Colonic mucosa (tissue), 4 donors: Measurements from ENCODE around the gene TMEM170B. TPM values are rescaled to one million over a fixed set of nuclear protein-coding genes. Genes with fewer than 3 reads are reported as not detected.

Experiments
- DNase-seq: peaks from one replicate; pipeline ENCODE4 v3.0.0-alpha.2; 2020
- H3K27ac ChIP-seq: fragments of 200-600 bp; one replicate; pipeline ENCODE4 v1.8.0; 2021
- H3K27me3 ChIP-seq: fragments of 200-600 bp; one replicate; pipeline ENCODE4 v1.8.0; 2021
- H3K36me3 ChIP-seq: fragments of 200-600 bp; one replicate; pipeline ENCODE4 v1.8.0; 2021
- H3K4me1 ChIP-seq: fragments of 200-600 bp; one replicate; pipeline ENCODE4 v1.8.0; 2021; ENCODE audit warnings: mild to moderate bottlenecking
- H3K4me3 ChIP-seq: fragments of 200-600 bp; one replicate; pipeline ENCODE4 v1.8.0; 2021
- H3K9ac ChIP-seq, 2 donors: one replicate each; pipeline ENCODE4 v1.7.0; 2013; ENCODE audit warnings: control low read depth in 2 of 2, low read depth in 2 of 2, low read length in 2 of 2
- H3K9me3 ChIP-seq: fragments of 200-600 bp; one replicate; pipeline ENCODE4 v1.8.0; 2021
- CTCF ChIP-seq: fragments of 200-600 bp; IDR thresholded peaks from one replicate; pipeline ENCODE4 v1.8.0; 2022; ENCODE audit warnings: antibody characterized with exemption, mild to moderate bottlenecking
- intact Hi-C: fragments of 100-400 bp; cut with DNase I; formaldehyde crosslinking; loops from one replicate; pipeline ENCODE4 v1.14.1; 2022
- total RNA-seq, 2 donors: library from RNA; stranded (reverse); fragmentation: NEBNext Ultra II Directional in 1 of 2; extraction: Animal tissue kit (Norgen Biotek cat#: 25700) in 1 of 2; gene quantifications; one replicate each; pipeline ENCODE4 v1.2.1, GENCODE V29; 2021
- donor health status: healthy.
- donor health status: DM: no; HTN: no; CAD: no.
- donor health status: DM: no; HTN: no; CAD: no.

The TMEM170B gene
- total RNA-seq, 2 donors from 2014 or later: 0.82 to 2.2 TPM

- H3K9me3 ChIP-seq: no peaks in the 10 kb centered on the region
- no peak overlapping the region for H3K27ac ChIP-seq
- intact Hi-C loops: no loop called here
- H3K36me3 ChIP-seq: no peaks in the 10 kb centered on the region
- no peaks in the 10 kb centered on the region for H3K4me1 ChIP-seq
- H3K9ac ChIP-seq: no peak overlapping the region
- no peak overlapping the region for H3K4me3 ChIP-seq
- DNase-seq: no peak
- no peak for TF ChIP-seq CTCF
- H3K27me3 ChIP-seq: no peaks in the 10 kb centered on the region
Observed at GRCh38 chr6:11522812-11523605, 14.5 kb upstream of the TMEM170B start.

GRCh38 chr6:11525468-11526155 is 11.9 kb upstream of the TMEM170B start:
- Histone ChIP-seq H3K27ac (no peak overlapping the region), H3K36me3 (no peaks in the 10 kb centered on the region), H3K4me3 (no peak overlapping the region), H3K27me3 (no peaks in the 10 kb centered on the region), H3K9me3 (no peaks in the 10 kb centered on the region), H3K4me1 (no peaks in the 10 kb centered on the region), H3K9ac (no peak overlapping the region)
- no peak for TF ChIP-seq CTCF
- intact Hi-C loops: no loop called here
- peak; percentile 28 for DNase-seq

GRCh38 chr6:11526156-11526505 is 11.4 kb upstream of the TMEM170B start:
- Histone ChIP-seq H3K27ac (no peak overlapping the region), H3K9ac (no peak overlapping the region), H3K4me1 (no peaks in the 10 kb centered on the region), H3K27me3 (no peaks in the 10 kb centered on the region), H3K36me3 (no peaks in the 10 kb centered on the region), H3K4me3 (no peak overlapping the region), H3K9me3 (no peaks in the 10 kb centered on the region)
- intact Hi-C loops: no loop called here
- no peak for TF ChIP-seq CTCF
- DNase-seq: no peak

GRCh38 chr6:11527274-11527870 is 10.2 kb upstream of the TMEM170B start:
- H3K4me3 ChIP-seq: no peak overlapping the region
- TF ChIP-seq CTCF: no peak
- intact Hi-C loops: no loop called here
- no peaks in the 10 kb centered on the region for H3K27me3 ChIP-seq
- H3K9ac ChIP-seq: no peak overlapping the region
- no peaks in the 10 kb centered on the region for H3K9me3 ChIP-seq
- no peaks in the 10 kb centered on the region for H3K4me1 ChIP-seq
- no peak overlapping the region for H3K27ac ChIP-seq
- DNase-seq: no peak
- no peaks in the 10 kb centered on the region for H3K36me3 ChIP-seq

GRCh38 chr6:11528996-11529395 is 8.6 kb upstream of the TMEM170B start:
- Histone ChIP-seq H3K4me1 (no peaks in the 10 kb centered on the region), H3K27me3 (no peaks in the 10 kb centered on the region), H3K36me3 (no peaks in the 10 kb centered on the region), H3K9me3 (no peaks in the 10 kb centered on the region), H3K27ac (no peak overlapping the region), H3K9ac (no peak overlapping the region), H3K4me3 (no peak overlapping the region)
- intact Hi-C loops: no loop called here
- no peak for TF ChIP-seq CTCF
- DNase-seq: no peak
